Central memory CD8-positive, alpha-beta T cell (primary cell): Measurements from ENCODE around the gene MYRIP.
"Not testable (repeated sequence)": the region's sequence is repeated elsewhere in the genome, so short reads cannot be mapped to it uniquely, and the experiment has no call there.

Experiments
- ATAC-seq: fragments of 150-1000 bp; cut with Tn5 transposase; replicated peaks from 2 replicates; pipeline ENCODE4 v1.10.0; 2022; ENCODE audit warnings: mild to moderate bottlenecking, moderate FRiP score, moderate number of reproducible peaks; ENCODE audit not compliant: poor library complexity, severe bottlenecking; ENCODE audit errors: extremely low read depth
- DNase-seq, 2 donors: peaks; one replicate each; pipeline ENCODE4 v3.0.0; 2021; ENCODE audit warnings: low spot score in 2 of 2
- H3K27ac Mint-ChIP-seq: one replicate; pipeline ENCODE4 v1.8.0; 2022; ENCODE audit warnings: low read depth, mild to moderate bottlenecking, moderate library complexity, mixed read lengths
- H3K27me3 Mint-ChIP-seq: one replicate; pipeline ENCODE4 v1.8.0; 2022; ENCODE audit warnings: mixed read lengths
- H3K36me3 Mint-ChIP-seq: one replicate; pipeline ENCODE4 v1.8.0; 2022; ENCODE audit warnings: mild to moderate bottlenecking, moderate library complexity, mixed read lengths; ENCODE audit not compliant: insufficient read depth
- H3K4me1 Mint-ChIP-seq: one replicate; pipeline ENCODE4 v1.8.0; 2022; ENCODE audit warnings: mixed read lengths
- H3K4me3 Mint-ChIP-seq: one replicate; pipeline ENCODE4 v1.8.0; 2022; ENCODE audit warnings: mild to moderate bottlenecking, moderate library complexity, mixed read lengths
- H3K9me3 Mint-ChIP-seq: one replicate; pipeline ENCODE4 v1.8.0; 2022; ENCODE audit warnings: mixed read lengths

The MYRIP gene

GRCh38 chr3:39809181-39809994 lies at the start of gene MYRIP:
TSS of gene MYRIP (plus strand) at chr3:39809609. CDS start at chr3:39900817, 91,208 bp downstream.
- Mint-ChIP-seq H3K9me3 (no peaks in the 10 kb centered on the region), H3K4me3 (peak within 1 kb of the TSS; percentile 63), H3K4me1 (peaks cover 18% of the 10 kb centered on the region), H3K27me3 (peaks cover 85% of the 10 kb centered on the region), H3K36me3 (no peaks in the 10 kb centered on the region), H3K27ac (no peak within 1 kb of the TSS)
- ATAC-seq (no peak), DNase-seq (no peak)

DNA sequence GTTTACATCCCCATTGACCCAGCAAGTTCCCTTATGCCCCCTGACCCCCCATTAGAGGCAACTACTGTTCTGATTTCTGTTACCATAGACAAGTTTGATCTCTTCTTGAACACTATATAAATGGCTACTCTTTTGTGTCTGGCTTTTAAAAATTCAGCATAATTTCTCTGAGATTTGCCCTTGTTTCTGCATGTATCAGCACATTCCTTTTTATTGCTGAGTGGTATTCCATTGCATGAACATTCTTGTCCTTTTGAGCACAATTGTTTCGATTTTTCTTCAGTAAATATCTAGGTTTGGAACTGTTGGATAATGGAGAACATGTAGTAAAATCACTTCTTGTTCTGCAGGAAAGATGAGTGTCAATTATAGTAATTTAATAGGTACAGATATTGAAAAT lies 49.1 kb upstream of the MYRIP start:
- peaks cover 16% of the 10 kb centered on the region for H3K27me3 Mint-ChIP-seq
- DNase-seq (no peak), ATAC-seq (no peak)
- no peaks in the 10 kb centered on the region for H3K4me1 Mint-ChIP-seq
- no peak overlapping the region for H3K27ac Mint-ChIP-seq
- no peaks in the 10 kb centered on the region for H3K36me3 Mint-ChIP-seq
- no peaks in the 10 kb centered on the region for H3K9me3 Mint-ChIP-seq
- H3K4me3 Mint-ChIP-seq, result no peak overlapping the region

DNA sequence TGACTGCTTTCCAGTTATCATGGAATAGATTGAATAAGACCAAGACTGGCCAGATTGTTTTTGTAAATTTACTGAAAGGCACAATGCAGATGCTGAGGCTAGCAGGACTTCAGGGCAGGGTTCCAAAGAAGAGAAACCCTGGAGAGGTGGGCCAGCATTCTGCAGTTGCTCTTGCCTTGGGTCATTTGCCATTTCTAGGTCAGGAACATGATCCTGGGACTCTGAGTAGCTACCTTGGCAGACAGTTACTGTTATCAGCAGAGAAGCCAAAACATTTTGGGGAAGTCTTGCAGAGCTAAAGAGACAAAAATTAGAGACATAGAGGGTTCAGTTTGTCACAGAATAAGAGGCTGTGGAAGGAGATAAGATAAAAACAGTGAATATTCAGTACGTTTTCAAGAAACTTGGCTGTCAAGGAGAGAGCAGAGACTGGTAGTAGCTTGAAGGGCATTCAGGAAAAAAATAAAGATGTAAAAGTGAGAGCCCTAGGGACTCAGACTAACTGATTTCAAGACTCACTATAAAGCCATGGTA lies 46.8 kb upstream of the MYRIP start:
- Mint-ChIP-seq H3K9me3 (peaks cover 4% of the 10 kb centered on the region), H3K27ac (no peak overlapping the region), H3K4me3 (no peak overlapping the region), H3K36me3 (no peaks in the 10 kb centered on the region), H3K27me3 (peaks cover 13% of the 10 kb centered on the region), H3K4me1 (no peaks in the 10 kb centered on the region)
- ATAC-seq (no peak), DNase-seq (no peak)

DNA sequence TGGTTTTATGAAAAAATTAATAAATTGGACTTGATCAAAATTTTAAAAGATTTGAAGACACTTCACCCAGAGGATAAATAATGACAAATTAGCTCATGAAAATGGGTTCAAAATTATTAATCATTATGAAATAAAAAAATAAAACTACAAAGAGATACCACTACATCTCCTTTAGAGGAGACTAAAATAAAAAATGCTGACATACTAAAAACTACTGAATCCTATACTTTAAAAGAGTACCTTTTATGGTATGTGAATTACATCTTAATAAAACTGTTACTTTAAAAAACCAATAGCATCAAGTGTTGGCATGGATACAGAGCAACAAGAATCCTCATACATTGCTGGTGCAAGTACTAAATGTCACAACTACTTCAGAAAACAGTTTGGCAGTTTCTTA lies 46.0 kb upstream of the MYRIP start:
- no peaks in the 10 kb centered on the region for H3K36me3 Mint-ChIP-seq
- DNase-seq (no peak), ATAC-seq (no peak)
- no peak overlapping the region for H3K27ac Mint-ChIP-seq
- H3K27me3 Mint-ChIP-seq, result peaks cover 13% of the 10 kb centered on the region
- no peaks in the 10 kb centered on the region for H3K4me1 Mint-ChIP-seq
- peaks cover 4% of the 10 kb centered on the region for H3K9me3 Mint-ChIP-seq
- no peak overlapping the region for H3K4me3 Mint-ChIP-seq

- Mint-ChIP-seq H3K4me3 (no peak overlapping the region), H3K27me3 (peaks cover 5% of the 10 kb centered on the region), H3K36me3 (no peaks in the 10 kb centered on the region), H3K4me1 (no peaks in the 10 kb centered on the region), H3K27ac (no peak overlapping the region), H3K9me3 (peaks cover 4% of the 10 kb centered on the region)
- DNase-seq (no peak), ATAC-seq (no peak)
Observed at GRCh38 chr3:39765575-39765974, 43.8 kb upstream of the MYRIP start.

GRCh38 chr3:39766433-39766832 lies 43.0 kb upstream of the MYRIP start:
- Mint-ChIP-seq H3K27ac (no peak overlapping the region), H3K4me3 (no peak overlapping the region), H3K4me1 (no peaks in the 10 kb centered on the region), H3K27me3 (no peaks in the 10 kb centered on the region), H3K36me3 (no peaks in the 10 kb centered on the region), H3K9me3 (peaks cover 4% of the 10 kb centered on the region)
- ATAC-seq, result no peak
- no peak for DNase-seq

- not testable (repeated sequence) for H3K4me3 Mint-ChIP-seq, DNase-seq, H3K27me3 Mint-ChIP-seq, H3K9me3 Mint-ChIP-seq, H3K36me3 Mint-ChIP-seq, H3K4me1 Mint-ChIP-seq, H3K27ac Mint-ChIP-seq, ATAC-seq
Observed at GRCh38 chr3:39766909-39767308, 42.5 kb upstream of the MYRIP start.

GRCh38 chr3:39778168-39778567 lies 31.2 kb upstream of the MYRIP start:
- not testable (repeated sequence) for DNase-seq, H3K4me1 Mint-ChIP-seq, H3K36me3 Mint-ChIP-seq, ATAC-seq, H3K4me3 Mint-ChIP-seq, H3K27ac Mint-ChIP-seq, H3K9me3 Mint-ChIP-seq
- H3K27me3 Mint-ChIP-seq, result peaks cover 20% of the 10 kb centered on the region

GRCh38 chr3:39779511-39780230 lies 29.7 kb upstream of the MYRIP start:
- Mint-ChIP-seq H3K4me3 (no peak overlapping the region), H3K27me3 (peaks cover 23% of the 10 kb centered on the region), H3K9me3 (no peaks in the 10 kb centered on the region), H3K27ac (no peak overlapping the region), H3K4me1 (no peaks in the 10 kb centered on the region), H3K36me3 (peaks cover 4% of the 10 kb centered on the region)
- no peak for ATAC-seq
- no peak for DNase-seq

DNA sequence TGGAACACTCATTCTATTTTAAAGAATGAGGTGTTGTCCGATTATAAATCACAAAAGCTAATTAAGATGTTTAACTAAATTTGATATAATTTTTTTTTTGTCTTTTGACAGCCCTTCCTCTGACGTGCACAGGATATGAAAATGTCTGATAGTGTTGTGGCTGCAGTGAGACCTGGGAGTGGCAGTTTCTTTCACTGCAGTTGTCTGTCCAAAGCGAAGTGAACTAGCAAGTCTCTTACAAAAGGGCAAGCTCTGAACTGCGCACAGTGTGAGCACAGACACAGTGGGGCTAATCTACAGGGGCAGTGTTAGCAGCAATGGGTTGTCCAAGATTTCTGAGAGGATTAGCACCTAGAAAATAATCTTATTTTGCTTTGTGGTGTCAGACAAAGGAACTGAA lies 29.1 kb upstream of the MYRIP start:
- no peak for DNase-seq
- no peaks in the 10 kb centered on the region for H3K4me1 Mint-ChIP-seq
- no peak overlapping the region for H3K27ac Mint-ChIP-seq
- H3K27me3 Mint-ChIP-seq, result peaks cover 23% of the 10 kb centered on the region
- H3K9me3 Mint-ChIP-seq, result no peaks in the 10 kb centered on the region
- no peak overlapping the region for H3K4me3 Mint-ChIP-seq
- peaks cover 4% of the 10 kb centered on the region for H3K36me3 Mint-ChIP-seq
- ATAC-seq, result no peak

DNA sequence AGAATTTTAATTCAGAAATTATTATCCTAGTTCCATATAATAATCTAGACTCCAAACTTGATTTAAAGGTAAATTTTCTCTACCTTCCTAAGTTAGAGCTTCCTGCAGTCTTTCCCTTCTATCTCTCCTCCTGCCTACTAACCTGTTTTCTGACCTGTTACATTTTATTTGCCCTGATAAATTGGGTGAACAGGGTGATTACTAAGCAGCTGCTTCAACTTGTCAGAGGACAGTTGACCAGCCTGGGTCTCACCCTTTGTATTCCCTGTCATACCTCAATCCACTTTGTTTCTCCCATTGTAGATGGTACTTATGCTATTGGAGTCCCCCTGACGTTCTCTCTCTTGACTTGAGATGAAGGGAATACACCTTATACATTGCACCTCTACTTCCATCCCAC lies 28.4 kb upstream of the MYRIP start:
- DNase-seq, result no peak
- H3K4me3 Mint-ChIP-seq, result no peak overlapping the region
- no peaks in the 10 kb centered on the region for H3K9me3 Mint-ChIP-seq
- peaks cover 4% of the 10 kb centered on the region for H3K36me3 Mint-ChIP-seq
- ATAC-seq, result no peak
- H3K27me3 Mint-ChIP-seq, result peaks cover 23% of the 10 kb centered on the region
- H3K27ac Mint-ChIP-seq, result no peak overlapping the region
- no peaks in the 10 kb centered on the region for H3K4me1 Mint-ChIP-seq

- no peak for ATAC-seq
- Mint-ChIP-seq H3K27ac (no peak overlapping the region), H3K4me3 (no peak overlapping the region)
Observed at GRCh38 chr3:39781632-39782031, 27.8 kb upstream of the MYRIP start.

GRCh38 chr3:39783680-39784079 lies 25.7 kb upstream of the MYRIP start:
- ATAC-seq, result no peak
- no peak for DNase-seq
- Mint-ChIP-seq H3K9me3 (no peaks in the 10 kb centered on the region), H3K4me1 (no peaks in the 10 kb centered on the region), H3K27me3 (peaks cover 30% of the 10 kb centered on the region), H3K36me3 (peaks cover 4% of the 10 kb centered on the region), H3K4me3 (no peak overlapping the region), H3K27ac (no peak overlapping the region)

More at GRCh38 chr3:39781632-39782031, 27.8 kb upstream of the MYRIP start:
- Mint-ChIP-seq H3K27me3 (peaks cover 25% of the 10 kb centered on the region), H3K9me3 (no peaks in the 10 kb centered on the region), H3K4me1 (no peaks in the 10 kb centered on the region), H3K36me3 (peaks cover 4% of the 10 kb centered on the region)
- no peak for DNase-seq
